NCI-H2196 treated with DMSO at 0.1 percent for 48 hours (cell line): ENCODE measurements around the gene MCCD1.

Source experiments
- DNase-seq: peaks from one replicate; lab custom pipeline; 2025; ENCODE audit not compliant: unreplicated experiment; lab: John Stamatoyannopoulos, UW

The MCCD1 gene

GRCh38 chr6:31569861-31570536 lies 41.2 kb downstream of the MCCD1 start:
- no peak for DNase-seq

GRCh38 chr6:31572041-31572911 lies 43.5 kb downstream of the MCCD1 start, which contains the start of gene LTA:
LTA (plus strand) TSS chr6:31572289; CDS start chr6:31572743, 454 bp downstream.
- no peak for DNase-seq

- DNase-seq = no peak
Measured at GRCh38 chr6:31573239-31574105, 44.7 kb downstream of the MCCD1 start.

- no peak for DNase-seq
Measured at GRCh38 chr6:31574106-31575061, 45.6 kb downstream of the MCCD1 start.

- no peak for DNase-seq
Measured at GRCh38 chr6:31575335-31575901, 46.7 kb downstream of the MCCD1 start, which contains the start of gene TNF. TNF (plus strand) TSS chr6:31575565; CDS start chr6:31575742, 177 bp downstream.

GRCh38 chr6:31575952-31576685 lies 47.4 kb downstream of the MCCD1 start:
- no peak for DNase-seq

GRCh38 chr6:31576897-31577578 lies 48.3 kb downstream of the MCCD1 start:
- DNase-seq = no peak

- DNase-seq = no peak
Measured at GRCh38 chr6:31577579-31577966, 48.8 kb downstream of the MCCD1 start.

- no peak for DNase-seq
Measured at GRCh38 chr6:31578184-31579118, 49.7 kb downstream of the MCCD1 start.

GRCh38 chr6:31579119-31579505 lies 50.4 kb downstream of the MCCD1 start:
- DNase-seq = no peak
